ENCODE results near the gene SND1. TPM values are rescaled to one million over a fixed set of nuclear protein-coding genes. Genes with fewer than 3 reads are reported as not detected.

The SND1 gene
- total and polyA plus RNA-seq, 10 of the 15 experiments (the other 5 are each of a cell fraction or from before 2014, with no cell fraction given), result 52.4 to 270 (median 146) TPM

GRCh38 chr7:128065872-128066271, 413.9 kb downstream of the SND1 start:
- SMC1A ChIA-PET (ENCODE audit: uncharacterized antibody, unreplicated experiment), result no interaction called here
- intact Hi-C loops (cut with micrococcal nuclease; ENCODE audit: unreplicated experiment), result no loop called here
- Histone ChIP-seq H2AFZ (ENCODE audit: control insufficient read depth, low read depth, low read length) (no peak overlapping the region), H3K4me1 (ENCODE audit: control insufficient read depth, insufficient read depth, low read length) (no peaks in the 10 kb centered on the region), H3K4me2 (ENCODE audit: control insufficient read depth, insufficient read depth) (no peak overlapping the region), H3K79me2 (ENCODE audit: control insufficient read depth, insufficient read depth, low read length) (no peaks in the 10 kb centered on the region), H3K27ac (ENCODE audit: control insufficient read depth, insufficient read depth) (no peak overlapping the region), H3K36me3 (ENCODE audit: control insufficient read depth in 2 of 2, insufficient read depth in 2 of 2, low read length in 1 of 2) (peaks cover 14 to 15% of the 10 kb centered on the region in 2 experiments), H3K4me3 (no peak overlapping the region), H3K9me3 (replicated peaks; ENCODE audit: control insufficient read depth, insufficient read depth, low read length) (no peaks in the 10 kb centered on the region), H3K9ac (ENCODE audit: control insufficient read depth, insufficient read depth, low read length) (no peak overlapping the region), H4K20me1 (ENCODE audit: control insufficient read depth, insufficient read depth) (no peaks in the 10 kb centered on the region), H3K27me3 (replicated peaks in 1 of 2; ENCODE audit: control insufficient read depth in 2 of 2, insufficient read depth in 2 of 2, low read length in 1 of 2) (no peaks in the 10 kb centered on the region)
- in situ Hi-C loops (cut with MboI), result no loop called here
- no TSS peak for BruUV-seq (replicated peaks)
- POLR2A ChIA-PET, result no interaction called here
- 97% methylated on average over 7 of the region's 7 CpGs for WGBS (ENCODE audit: insufficient coverage, insufficient replicate concordance, low lambda C conversion rate, missing lambda C conversion rate)
- CTCF ChIA-PET, result no interaction called here
- DNase-seq (ENCODE audit: low read depth, low spot score), result no peak
- no peak for TF ChIP-seq TCF12 (IDR thresholded peaks at IDR 0.05; ENCODE audit: low read depth, low read length)
- no peak for TF ChIP-seq USF1 (IDR thresholded peaks at IDR 0.05; ENCODE audit: borderline replicate concordance, extremely low read length, insufficient read depth, low read depth, low read length)
- no peak for TF ChIP-seq ZNF207 (IDR thresholded peaks at IDR 0.05; ENCODE audit: borderline replicate concordance)
- TF ChIP-seq, protein P1, sequence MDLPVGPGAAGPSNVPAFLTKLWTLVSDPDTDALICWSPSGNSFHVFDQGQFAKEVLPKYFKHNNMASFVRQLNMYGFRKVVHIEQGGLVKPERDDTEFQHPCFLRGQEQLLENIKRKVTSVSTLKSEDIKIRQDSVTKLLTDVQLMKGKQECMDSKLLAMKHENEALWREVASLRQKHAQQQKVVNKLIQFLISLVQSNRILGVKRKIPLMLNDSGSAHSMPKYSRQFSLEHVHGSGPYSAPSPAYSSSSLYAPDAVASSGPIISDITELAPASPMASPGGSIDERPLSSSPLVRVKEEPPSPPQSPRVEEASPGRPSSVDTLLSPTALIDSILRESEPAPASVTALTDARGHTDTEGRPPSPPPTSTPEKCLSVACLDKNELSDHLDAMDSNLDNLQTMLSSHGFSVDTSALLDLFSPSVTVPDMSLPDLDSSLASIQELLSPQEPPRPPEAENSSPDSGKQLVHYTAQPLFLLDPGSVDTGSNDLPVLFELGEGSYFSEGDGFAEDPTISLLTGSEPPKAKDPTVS (IDR thresholded peaks at IDR 0.05; ENCODE audit: low read depth, low read length), result no peak
- no peak for TF ChIP-seq E4F1 (IDR thresholded peaks at IDR 0.05; ENCODE audit: borderline replicate concordance, partially characterized antibody)
- TF ChIP-seq SREBF2 (IDR thresholded peaks at IDR 0.05; ENCODE audit: low read length), result no peak
- no peak for FAIRE-seq
- no peak for ATAC-seq
- RAD21 ChIA-PET (ENCODE audit: unreplicated experiment), result no interaction called here

All from GM12878 (cell line).